Epithelial cell of proximal tubule (primary cell): ENCODE measurements around the gene HOXB8. TPM values are rescaled to one million over a fixed set of nuclear protein-coding genes. Genes with fewer than 3 reads are reported as not detected.
A peak's percentile ranks its signal among the peaks of the same experiment; 100 is the strongest.

Experiments
- DNase-seq: peaks from one replicate; pipeline ENCODE4 v3.0.0-alpha.2; 2011; ENCODE audit warnings: low read depth
- H3K4me3 ChIP-seq: 2 replicates; pipeline ENCODE4 v1.5.1; 2011; ENCODE audit warnings: low read depth, mild to moderate bottlenecking, low read length
- CTCF ChIP-seq: conservative IDR thresholded peaks from 2 replicates; pipeline ENCODE4 v1.5.1; 2012; ENCODE audit warnings: low read depth, mild to moderate bottlenecking, low read length
- total RNA-seq: library from RNA; depleted of rRNA; stranded (reverse); fragments of >200 nt; gene quantifications from 2 replicates; pipeline ENCODE4 v1.2.3, GENCODE V29; 2015

The HOXB8 gene
- total RNA-seq, 1 donor from 2014 or later, result 12.7 TPM

DNA sequence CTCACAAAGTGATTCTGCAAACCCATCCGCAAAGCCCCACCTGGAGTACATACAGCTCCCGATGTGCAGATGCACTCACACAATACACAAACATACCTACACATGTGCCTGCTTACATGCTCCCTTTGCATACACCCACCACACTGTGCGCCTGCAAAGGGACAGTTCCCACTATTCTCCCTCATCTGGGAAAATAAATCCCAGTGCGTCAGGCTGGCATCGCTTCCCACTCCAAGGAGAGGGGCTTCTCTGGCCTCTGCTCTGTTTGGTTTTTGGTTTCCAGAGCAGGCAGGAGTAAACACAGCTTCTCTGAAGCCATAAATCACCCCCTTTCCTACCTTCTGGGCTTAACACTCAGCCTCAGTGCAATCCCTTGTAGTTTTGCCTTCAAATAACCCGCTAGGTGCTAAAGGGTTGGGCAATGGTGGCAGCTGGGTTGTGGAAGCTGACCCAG is 51.7 kb downstream of the HOXB8 start:
- no peak for DNase-seq

DNA sequence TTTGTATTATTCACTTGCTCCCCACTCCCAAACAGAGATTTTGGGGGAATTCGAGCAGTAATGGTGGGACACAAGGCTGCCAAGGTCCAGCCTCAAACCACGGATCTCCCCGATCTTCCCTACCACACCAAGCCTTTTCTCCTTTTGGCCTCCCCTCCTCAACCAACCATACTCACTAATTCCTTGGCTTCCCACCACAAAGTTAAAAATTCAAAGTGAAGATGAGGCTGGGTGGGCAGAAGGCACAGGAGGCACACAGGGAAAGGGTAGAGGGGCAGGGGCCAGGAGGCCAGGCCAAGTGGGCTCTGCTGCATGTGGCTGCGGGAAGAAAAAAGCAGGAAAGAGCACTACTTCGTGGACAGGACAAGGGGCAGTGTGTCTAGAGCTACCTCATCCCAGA is 52.2 kb downstream of the HOXB8 start:
- no peak for TF ChIP-seq CTCF
- peak overlapping the region; percentile 31 for H3K4me3 ChIP-seq
- DNase-seq, result no peak

More for the DNA sequence above, 51.7 kb downstream of the HOXB8 start:
- TF ChIP-seq CTCF, result no peak
- peak overlapping the region; percentile 31 for H3K4me3 ChIP-seq

Other genes with a start within 250 kb of the HOXB8 start
- gene SKAP1, start 185.1 kb downstream of the HOXB8 start, total RNA-seq, result 1.5 and 11.4 TPM in 2 replicates
- not detected in 2 replicates for gene HOXB1, start 84.3 kb downstream of the HOXB8 start, total RNA-seq
- 21.1 and 43.7 TPM in 2 replicates for gene HOXB2, start 70.2 kb downstream of the HOXB8 start, total RNA-seq
- gene HOXB4, start 36.9 kb downstream of the HOXB8 start, total RNA-seq, result 4.3 and 5.7 TPM in 2 replicates
- gene HOXB3, start 25.1 kb downstream of the HOXB8 start, total RNA-seq, result 22.6 and 49.9 TPM in 2 replicates
- gene HOXB5, start 21.5 kb downstream of the HOXB8 start, total RNA-seq, result 2.8 and 5.5 TPM in 2 replicates
- gene HOXB6, start 10.3 kb downstream of the HOXB8 start, total RNA-seq, result 42.9 and 55.6 TPM in 2 replicates
- 24.9 and 26.0 TPM in 2 replicates for gene HOXB7, start 4.3 kb downstream of the HOXB8 start, total RNA-seq
- 74.5 and 83.8 TPM in 2 replicates for gene HOXB9, start 11.1 kb upstream of the HOXB8 start, total RNA-seq
- not detected in 2 replicates for gene PRAC1, start 107.2 kb upstream of the HOXB8 start, total RNA-seq
- gene PRAC2, start 107.9 kb upstream of the HOXB8 start, total RNA-seq, result not detected in 2 replicates
- gene HOXB13, start 113.5 kb upstream of the HOXB8 start, total RNA-seq, result not detected in 2 replicates
- gene TTLL6, start 201.9 kb upstream of the HOXB8 start, total RNA-seq, result 0.22 TPM in 1 of 2 replicates, not detected in the other
- gene CALCOCO2, start 215.7 kb upstream of the HOXB8 start, total RNA-seq, result 21.3 and 24.8 TPM in 2 replicates